Keratinocyte (primary cell): ENCODE measurements around the gene PRPF4. TPM values are rescaled to one million over a fixed set of nuclear protein-coding genes. Genes with fewer than 3 reads are reported as not detected.

Source experiments
- DNase-seq: peaks from one replicate; pipeline ENCODE4 v3.0.0-alpha.2; 2011; ENCODE audit warnings: low read depth, missing footprints, low spot score
- FAIRE-seq: peaks from 2 replicates; lab custom pipeline; 2011; peaks lifted over from hg19 to GRCh38; lab: Jason Lieb, UNC
- H2AFZ ChIP-seq: 2 replicates; pipeline ENCODE4 v1.6.0; 2012; ENCODE audit warnings: low read length, control low read depth, inconsistent platforms; ENCODE audit not compliant: control insufficient read depth
- H3K27ac ChIP-seq: 2 replicates; pipeline ENCODE4 v1.5.1; 2011; ENCODE audit warnings: low read length; ENCODE audit not compliant: control insufficient read depth, insufficient read depth
- H3K27me3 ChIP-seq: 3 replicates; pipeline ENCODE4 v1.6.0; 2011; ENCODE audit warnings: low read length; ENCODE audit not compliant: control insufficient read depth, insufficient read depth; ENCODE audit errors: extremely low read depth
- H3K36me3 ChIP-seq, 2 experiments: 2 replicates in 1 of 2; 3 replicates in 1 of 2; pipeline ENCODE4 v1.5.1; 2011; ENCODE audit warnings: low read length in 2 of 2, mild to moderate bottlenecking in 1 of 2; ENCODE audit not compliant: control insufficient read depth in 2 of 2, insufficient read depth in 2 of 2; ENCODE audit errors: extremely low read depth in 1 of 2
- H3K4me1 ChIP-seq: 3 replicates; pipeline ENCODE4 v1.5.1; 2011; ENCODE audit warnings: low read length; ENCODE audit not compliant: control insufficient read depth, insufficient read depth; ENCODE audit errors: extremely low read depth
- H3K4me2 ChIP-seq: 3 replicates; pipeline ENCODE4 v1.6.0; 2011; ENCODE audit warnings: low read depth, low read length; ENCODE audit not compliant: control insufficient read depth, insufficient read depth; ENCODE audit errors: extremely low read depth
- H3K4me3 ChIP-seq, 3 experiments: fragments of 200-600 bp in 1 of 3; sonication (generic) in 1 of 3; 2 replicates in 2 of 3; 3 replicates in 1 of 3; pipeline ENCODE4 v1.5.1; 2011 to 2016; ENCODE audit warnings: low read length in 3 of 3, mild to moderate bottlenecking in 3 of 3, control low read depth in 2 of 3, inconsistent platforms in 1 of 3, low read depth in 1 of 3, mixed read lengths in 1 of 3, mixed run types in 1 of 3, moderate library complexity in 1 of 3; ENCODE audit not compliant: control insufficient read depth in 2 of 3, insufficient read depth in 2 of 3; ENCODE audit errors: extremely low read depth in 1 of 3
- H3K79me2 ChIP-seq: 2 replicates; pipeline ENCODE4 v1.6.0; 2012; ENCODE audit warnings: low read length; ENCODE audit not compliant: control insufficient read depth, insufficient read depth
- H3K9ac ChIP-seq: 3 replicates; pipeline ENCODE4 v1.6.0; 2011; ENCODE audit warnings: low read length; ENCODE audit not compliant: control insufficient read depth, insufficient read depth; ENCODE audit errors: extremely low read depth
- H3K9me1 ChIP-seq: 3 replicates; pipeline ENCODE4 v1.6.0; 2011; ENCODE audit warnings: low read length; ENCODE audit not compliant: control insufficient read depth, insufficient read depth; ENCODE audit errors: extremely low read depth
- H3K9me3 ChIP-seq: 2 replicates; pipeline ENCODE4 v1.5.1; 2012; ENCODE audit warnings: low read depth, low read length; ENCODE audit not compliant: control insufficient read depth
- H4K20me1 ChIP-seq: 3 replicates; pipeline ENCODE4 v1.6.0; 2011; ENCODE audit warnings: low read length; ENCODE audit not compliant: control insufficient read depth, insufficient read depth; ENCODE audit errors: extremely low read depth
- EZH2 ChIP-seq: IDR thresholded peaks from one replicate; pipeline ENCODE4 v1.6.1; 2012; ENCODE audit warnings: inconsistent platforms, mild to moderate bottlenecking, low read length, moderate library complexity
- dilution Hi-C: fragments of 300-500 bp; cut with MboI; formaldehyde crosslinking; loops from one replicate; pipeline ENCODE4 v1.7.0; 2020; ENCODE audit warnings: low sequenced_read_pairs; ENCODE audit not compliant: extremely low pct_ligation_motif_present
- polyA plus RNA-seq, 5 experiments: library from polyadenylated mRNA; depleted of rRNA in 3 of 5; stranded (reverse) in 3 of 5; stranded (forward) in 1 of 5; unstranded in 1 of 5; fragments of >200 nt; gene quantifications; 1 replicate in 1 of 5; 2 replicates in 3 of 5; 3 replicates in 1 of 5; pipeline versions ENCODE4 v1.2.1 to v1.2.3, GENCODE V29; 2011 to 2012; ENCODE audit warnings: missing spikeins in 2 of 5, low read depth in 1 of 5, low replicate concordance in 1 of 5
- TF ChIP-seq, protein P1 (sequence below), 3 experiments: IDR thresholded peaks in 1 of 3; conservative IDR thresholded peaks in 1 of 3; optimal IDR thresholded peaks in 1 of 3; 2 replicates in 2 of 3; 3 replicates in 1 of 3; pipeline versions ENCODE3 to v1.5.1; 2011; ENCODE audit warnings: low read length in 3 of 3, mild to moderate bottlenecking in 3 of 3, moderate library complexity in 2 of 3, control low read depth in 1 of 3, inconsistent platforms in 1 of 3; ENCODE audit not compliant: insufficient read depth in 2 of 3; ENCODE audit errors: extremely low read depth in 1 of 3

Gene PRPF4
- polyA plus RNA-seq, 1 donor (not counting 4 experiments of a cell fraction or from before 2014, with no cell fraction given) = 28.8 TPM

DNA sequence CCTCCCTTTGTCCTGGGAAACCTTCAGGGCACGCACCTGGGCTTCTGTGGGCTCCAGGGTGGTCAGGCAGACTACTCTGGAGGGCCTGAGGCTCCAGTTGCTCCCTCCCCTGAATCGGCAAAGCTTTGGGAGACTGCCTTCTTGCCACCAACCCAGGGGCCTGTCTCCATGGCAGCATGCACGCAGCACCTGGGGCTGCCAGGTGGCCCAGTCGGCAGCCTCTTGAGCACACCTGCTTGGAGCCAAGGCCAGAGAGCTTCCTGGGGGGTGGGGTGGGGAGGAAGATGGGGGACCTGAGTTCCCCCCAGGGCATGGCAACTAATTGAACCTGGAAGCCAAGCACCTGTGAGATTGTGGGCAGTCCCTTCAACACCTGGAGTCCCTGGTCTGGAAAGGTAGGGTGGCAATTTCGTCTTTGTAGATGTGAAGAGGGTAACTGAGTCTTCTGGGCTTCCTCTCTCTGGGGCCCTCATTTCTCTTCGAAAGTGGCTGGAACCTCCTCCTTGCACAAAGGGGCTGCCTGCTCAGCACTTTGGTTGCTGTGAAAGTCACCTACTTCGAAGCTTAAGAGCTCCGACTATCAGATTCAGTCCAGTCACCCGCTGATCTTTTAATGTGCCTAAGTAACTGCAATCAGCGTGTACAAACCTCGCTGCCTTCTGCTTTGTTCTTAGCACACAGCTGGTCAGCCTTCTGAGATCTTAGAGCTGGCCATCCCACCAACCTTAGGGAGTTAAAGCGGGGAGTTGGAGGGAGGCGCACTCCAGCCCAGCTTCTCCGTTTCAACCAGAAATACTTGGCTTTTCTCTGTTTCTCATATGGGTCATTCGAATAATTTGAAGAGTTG lies 23.7 kb downstream of the PRPF4 start:
- Histone ChIP-seq H2AFZ (no peak overlapping the region), H3K36me3 (no peaks in the 10 kb centered on the region), H3K4me3 (no peak overlapping the region), H4K20me1 (no peaks in the 10 kb centered on the region), H3K9me1 (no peaks in the 10 kb centered on the region), H3K4me1 (no peaks in the 10 kb centered on the region), H3K79me2 (no peaks in the 10 kb centered on the region), H3K9ac (no peak overlapping the region), H3K4me2 (no peak overlapping the region), H3K27me3 (peaks cover 5% of the 10 kb centered on the region), H3K27ac (no peak overlapping the region), H3K9me3 (no peaks in the 10 kb centered on the region)
- DNase-seq = no peak
- TF ChIP-seq EZH2 = no peak
- TF ChIP-seq, protein P1, sequence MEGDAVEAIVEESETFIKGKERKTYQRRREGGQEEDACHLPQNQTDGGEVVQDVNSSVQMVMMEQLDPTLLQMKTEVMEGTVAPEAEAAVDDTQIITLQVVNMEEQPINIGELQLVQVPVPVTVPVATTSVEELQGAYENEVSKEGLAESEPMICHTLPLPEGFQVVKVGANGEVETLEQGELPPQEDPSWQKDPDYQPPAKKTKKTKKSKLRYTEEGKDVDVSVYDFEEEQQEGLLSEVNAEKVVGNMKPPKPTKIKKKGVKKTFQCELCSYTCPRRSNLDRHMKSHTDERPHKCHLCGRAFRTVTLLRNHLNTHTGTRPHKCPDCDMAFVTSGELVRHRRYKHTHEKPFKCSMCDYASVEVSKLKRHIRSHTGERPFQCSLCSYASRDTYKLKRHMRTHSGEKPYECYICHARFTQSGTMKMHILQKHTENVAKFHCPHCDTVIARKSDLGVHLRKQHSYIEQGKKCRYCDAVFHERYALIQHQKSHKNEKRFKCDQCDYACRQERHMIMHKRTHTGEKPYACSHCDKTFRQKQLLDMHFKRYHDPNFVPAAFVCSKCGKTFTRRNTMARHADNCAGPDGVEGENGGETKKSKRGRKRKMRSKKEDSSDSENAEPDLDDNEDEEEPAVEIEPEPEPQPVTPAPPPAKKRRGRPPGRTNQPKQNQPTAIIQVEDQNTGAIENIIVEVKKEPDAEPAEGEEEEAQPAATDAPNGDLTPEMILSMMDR (optimal IDR thresholded peaks at IDR 0.05 in 1 of 3, IDR thresholded peaks at IDR 0.05 in 1 of 3, conservative IDR thresholded peaks at IDR 0.05 in 1 of 3; ENCODE audit: extremely low read depth in 1 of 3, insufficient read depth in 2 of 3, low read length in 3 of 3) = no peak
- FAIRE-seq = no peak
- dilution Hi-C loops = no loop called here

DNA sequence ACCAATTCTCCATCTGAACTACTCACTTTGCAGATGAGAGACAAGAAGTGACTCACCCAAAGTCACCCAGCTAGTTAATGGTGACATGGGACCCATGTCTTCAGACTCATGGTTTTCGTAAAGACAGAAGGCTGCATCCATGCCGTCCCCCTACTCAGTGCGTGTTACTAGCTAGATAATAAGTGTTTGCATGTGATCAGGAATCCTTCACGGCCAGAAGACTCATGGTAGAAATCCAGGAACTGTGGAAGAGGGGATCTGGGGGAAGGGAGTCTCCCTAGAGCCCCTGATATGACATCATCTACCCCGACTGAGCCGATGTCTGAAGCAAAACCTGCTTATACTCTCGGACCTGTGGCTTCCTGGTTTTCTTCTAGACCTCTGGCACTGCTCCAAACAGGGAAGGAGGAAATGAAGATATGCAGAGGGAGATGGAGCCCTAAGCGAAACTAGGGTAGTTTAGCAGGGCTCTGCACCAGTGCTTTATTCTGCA lies 24.4 kb downstream of the PRPF4 start:
- H3K4me2 ChIP-seq = no peak overlapping the region
- TF ChIP-seq EZH2 = no peak
- TF ChIP-seq, protein P1 (optimal IDR thresholded peaks at IDR 0.05 in 1 of 3, IDR thresholded peaks at IDR 0.05 in 1 of 3, conservative IDR thresholded peaks at IDR 0.05 in 1 of 3; ENCODE audit: extremely low read depth in 1 of 3, insufficient read depth in 2 of 3, low read length in 3 of 3) = no peak
- H3K4me3 ChIP-seq = no peak overlapping the region
- H3K27me3 ChIP-seq = peaks cover 5% of the 10 kb centered on the region
- H2AFZ ChIP-seq = no peak overlapping the region
- H3K9me3 ChIP-seq = no peaks in the 10 kb centered on the region
- H3K36me3 ChIP-seq = no peaks in the 10 kb centered on the region
- no peak overlapping the region for H3K27ac ChIP-seq
- DNase-seq (no peak), FAIRE-seq (no peak)
- H3K9me1 ChIP-seq = no peaks in the 10 kb centered on the region
- H3K4me1 ChIP-seq = no peaks in the 10 kb centered on the region
- H3K79me2 ChIP-seq = no peaks in the 10 kb centered on the region
- dilution Hi-C loops = no loop called here
- H4K20me1 ChIP-seq = no peaks in the 10 kb centered on the region
- H3K9ac ChIP-seq = no peak overlapping the region
